Endothelial cell of hepatic sinusoid (primary cell): ENCODE results near the gene SNX3.

ENCODE experiments used
- in situ Hi-C: cut with HindIII; loops from 2 replicates; pipeline ENCODE4 v1.10.0; 2017; ENCODE audit warnings: low sequenced_read_pairs

SNX3 gene

DNA sequence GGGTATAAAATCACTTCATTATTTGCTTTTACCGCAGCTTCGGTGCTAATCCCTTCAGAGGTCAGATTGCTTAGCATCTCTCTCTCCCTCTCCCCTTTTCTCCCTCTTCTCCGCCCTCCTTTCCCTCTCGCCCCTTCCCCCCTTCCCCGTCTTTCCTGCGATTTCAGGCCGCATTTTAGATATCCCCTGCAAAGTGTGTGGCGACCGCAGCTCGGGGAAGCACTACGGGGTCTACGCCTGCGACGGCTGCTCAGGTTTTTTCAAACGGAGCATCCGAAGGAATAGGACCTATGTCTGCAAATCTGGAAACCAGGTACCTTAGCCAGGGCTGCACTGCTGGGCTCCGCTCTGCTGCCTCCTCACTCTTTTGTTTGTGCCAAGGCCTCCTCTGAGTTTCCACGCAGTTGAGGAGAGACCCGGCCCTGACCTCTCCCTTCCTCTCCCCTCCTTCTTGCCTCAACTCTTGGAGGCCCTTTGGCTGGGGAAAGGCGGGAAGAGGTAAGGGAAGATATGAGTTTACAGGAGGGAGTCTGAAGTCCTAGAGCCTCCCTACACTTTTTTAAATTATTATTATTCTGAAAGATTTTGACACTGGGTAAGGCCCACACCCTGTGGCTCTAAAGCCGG lies 89.4 kb downstream of the SNX3 start:
- in situ Hi-C loops = no loop called here

GRCh38 chr6:108170332-108171290 lies 90.2 kb downstream of the SNX3 start:
- in situ Hi-C loops = no loop called here

- in situ Hi-C loops = no loop called here
Observed at GRCh38 chr6:108169464-108170331, 91.1 kb downstream of the SNX3 start.

GRCh38 chr6:108168501-108169463 lies 92.1 kb downstream of the SNX3 start:
- in situ Hi-C loops = no loop called here

- in situ Hi-C loops = no loop called here
Observed at GRCh38 chr6:108168090-108168463, 92.8 kb downstream of the SNX3 start.

DNA sequence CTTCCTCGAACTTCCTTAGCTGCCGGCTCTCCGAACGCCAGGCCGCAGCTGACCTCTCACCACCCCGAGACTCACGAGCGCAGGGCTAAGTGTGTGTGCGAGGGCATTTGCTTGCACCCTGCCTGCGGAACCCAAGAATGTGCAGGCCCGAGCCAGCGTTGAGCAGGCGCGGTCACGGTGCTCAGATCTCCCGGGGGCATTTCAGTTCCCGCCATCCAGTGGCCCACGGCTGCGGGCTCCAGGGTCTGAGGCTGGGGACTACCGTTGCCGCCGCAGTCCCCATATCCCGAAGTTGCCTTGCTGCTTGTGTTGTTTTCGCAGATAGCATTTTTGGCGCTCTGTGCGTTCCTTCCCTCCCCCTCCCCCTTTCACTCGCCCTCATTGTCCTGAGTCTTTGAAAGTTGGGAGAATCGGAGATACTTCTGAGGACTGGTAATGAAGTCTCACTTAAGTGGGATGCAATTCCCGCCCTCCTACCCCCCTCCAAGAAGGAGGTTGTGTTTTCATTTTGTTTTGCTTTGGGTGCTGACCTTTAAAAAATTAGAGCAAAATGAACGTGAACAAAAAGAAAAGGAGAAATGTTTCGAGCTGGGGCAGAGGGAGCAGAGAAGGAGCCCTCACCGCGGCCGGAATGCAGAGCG lies 93.3 kb downstream of the SNX3 start:
- in situ Hi-C loops = no loop called here

DNA sequence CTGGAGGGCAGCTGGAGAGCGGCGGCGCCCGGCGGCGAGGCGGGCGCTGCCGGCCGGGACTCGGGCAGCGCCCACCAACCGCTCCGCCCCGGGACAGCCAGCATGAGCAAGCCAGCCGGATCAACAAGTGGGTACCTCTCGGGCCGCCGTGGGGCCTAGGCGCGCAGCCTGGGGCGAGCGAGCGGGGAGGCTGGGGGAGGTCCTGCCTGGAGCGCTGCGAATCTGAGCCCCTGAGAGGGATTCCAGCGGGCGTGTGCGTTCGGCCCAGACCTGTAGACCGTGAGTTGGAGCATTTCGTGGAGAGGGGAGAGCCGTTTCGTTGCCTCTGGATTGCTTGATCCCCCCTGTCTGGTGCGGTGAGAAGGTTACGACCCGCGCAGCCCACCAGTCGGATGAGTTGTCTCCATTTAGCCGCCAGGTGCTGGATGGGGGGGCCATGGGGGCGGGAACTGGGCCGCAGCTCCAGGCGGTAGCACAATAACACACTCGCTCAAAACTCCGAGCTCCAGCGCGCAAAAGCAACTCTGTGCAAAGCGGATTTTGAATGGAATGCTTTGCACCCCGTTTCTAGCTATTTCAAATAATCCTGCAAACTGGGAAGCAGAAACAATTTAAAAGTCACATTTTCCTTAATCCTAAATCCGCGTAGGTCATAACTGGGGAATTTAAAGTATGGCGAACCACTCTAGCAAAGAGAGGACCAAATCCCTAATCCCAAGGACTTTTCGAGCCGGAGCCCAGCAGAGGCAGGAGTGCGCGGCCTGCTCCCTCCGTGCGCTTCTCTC lies 94.0 kb downstream of the SNX3 start:
- in situ Hi-C loops = no loop called here

DNA sequence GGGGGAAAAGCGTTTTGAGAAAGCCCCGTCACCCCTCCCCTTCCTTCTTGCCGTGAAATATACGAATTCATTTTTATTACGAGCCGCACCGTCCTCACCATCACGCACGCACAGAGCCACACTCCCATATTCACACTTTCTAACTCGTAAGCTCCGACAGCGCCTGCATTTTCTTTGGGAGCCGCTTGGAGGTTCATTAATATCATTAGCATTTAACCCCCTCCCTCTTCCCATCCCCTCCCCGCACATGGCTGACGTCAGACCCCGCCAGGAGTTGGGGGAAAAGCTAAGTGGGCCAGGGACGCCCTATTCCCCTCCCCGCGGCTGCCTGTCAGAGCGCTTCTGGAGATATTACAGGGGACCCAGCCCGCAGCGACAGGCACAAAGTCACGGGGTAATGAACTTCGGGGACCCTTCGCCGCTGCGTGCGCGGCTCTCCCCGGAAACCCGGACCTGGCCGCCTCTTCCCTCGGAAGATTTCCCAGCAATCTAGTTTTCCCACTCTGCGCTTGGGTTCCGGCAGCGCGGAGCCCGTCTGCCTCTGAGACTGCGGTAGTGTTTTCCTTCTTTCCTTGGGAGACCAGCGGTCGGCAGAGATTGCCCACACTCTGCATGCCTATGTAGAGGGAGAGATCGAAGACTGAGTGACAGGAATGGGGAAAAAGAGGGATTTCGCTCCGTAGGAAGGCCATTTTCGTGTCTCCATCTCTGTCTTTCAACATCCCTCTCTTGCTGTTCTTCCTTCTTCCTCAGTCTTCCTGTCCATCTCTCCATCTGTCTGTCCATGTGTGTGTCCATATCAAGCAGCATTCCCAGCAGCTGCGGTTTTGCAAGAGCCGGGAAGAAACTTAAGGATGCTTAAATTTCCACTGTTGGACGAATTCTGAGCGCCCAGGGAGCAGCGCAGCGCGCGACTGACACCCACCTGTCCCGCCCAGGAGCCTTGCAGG lies 94.9 kb downstream of the SNX3 start, which contains the start of gene NR2E1:
Gene NR2E1, plus strand, starts transcription at position 309 of the 950 bp plus-strand sequence. CDS start 744 bp downstream, outside the sequence.
- in situ Hi-C loops = no loop called here

GRCh38 chr6:108164815-108165706 lies 95.8 kb downstream of the SNX3 start:
- in situ Hi-C loops = loop anchor here (5.0 kb wide), 1 partner anchor 37 kb away; no protein-coding TSS in a partner anchor

GRCh38 chr6:108164543-108164814 lies 96.4 kb downstream of the SNX3 start:
- in situ Hi-C loops = loop anchor here (5.0 kb wide), 1 partner anchor 38 kb away; no protein-coding TSS in a partner anchor

DNA sequence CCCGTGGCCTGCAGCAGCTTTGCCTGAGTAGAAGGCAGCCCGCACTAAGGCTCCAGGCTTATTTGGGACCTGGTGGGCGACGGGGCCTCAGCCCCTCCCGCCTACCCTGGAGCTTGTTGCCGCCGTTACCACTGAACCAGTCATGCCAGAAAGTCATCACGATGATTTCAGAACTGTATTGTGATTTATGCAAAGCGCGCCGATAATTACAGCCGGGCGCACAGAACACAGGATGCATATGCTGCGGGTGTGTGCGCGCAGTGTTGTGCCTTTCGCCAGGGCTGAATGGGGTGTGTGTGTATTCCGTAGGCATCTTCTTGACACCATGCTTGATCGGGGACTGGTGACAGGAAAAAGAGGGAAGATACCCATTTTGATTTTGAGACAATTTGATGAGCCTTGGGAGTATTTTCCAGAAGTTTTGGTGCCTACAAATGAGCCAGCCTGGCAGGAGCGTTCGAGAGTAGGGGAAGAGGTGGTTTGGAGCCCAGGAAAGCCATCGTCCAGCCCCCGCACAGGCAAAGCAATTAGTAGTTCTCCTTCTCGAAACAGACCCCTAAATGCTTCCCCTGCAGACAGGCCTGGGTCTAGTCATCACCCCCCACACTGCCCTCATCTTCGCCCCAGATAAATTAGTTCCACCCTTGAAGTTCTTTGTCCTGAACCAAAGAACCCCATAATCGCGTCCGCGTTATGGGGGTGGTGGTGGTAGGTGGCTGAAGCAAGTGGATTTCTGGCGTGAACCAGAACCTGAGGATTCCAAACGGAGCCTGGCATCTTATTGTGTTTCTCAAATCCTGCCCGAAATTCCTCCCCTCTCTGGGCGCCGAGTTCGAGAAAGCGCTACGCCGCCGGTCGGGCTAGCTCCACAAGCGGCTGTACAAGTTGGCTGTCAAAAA lies 96.9 kb downstream of the SNX3 start:
- in situ Hi-C loops = loop anchor here (5.0 kb wide), 1 partner anchor 38 kb away; no protein-coding TSS in a partner anchor

- in situ Hi-C loops = loop anchor here (5.0 kb wide), 1 partner anchor 39 kb away; no protein-coding TSS in a partner anchor
Observed at GRCh38 chr6:108163267-108163643, 97.6 kb downstream of the SNX3 start.

GRCh38 chr6:108161724-108162282 lies 99.0 kb downstream of the SNX3 start:
- in situ Hi-C loops = loop anchor here (5.0 kb wide), 1 partner anchor 40 kb away; no protein-coding TSS in a partner anchor
